ENCODE results near the gene PTPRK.
"Not testable (repeated sequence)": the region's sequence is repeated elsewhere in the genome, so short reads cannot be mapped to it uniquely, and the experiment has no call there.

PTPRK gene

DNA sequence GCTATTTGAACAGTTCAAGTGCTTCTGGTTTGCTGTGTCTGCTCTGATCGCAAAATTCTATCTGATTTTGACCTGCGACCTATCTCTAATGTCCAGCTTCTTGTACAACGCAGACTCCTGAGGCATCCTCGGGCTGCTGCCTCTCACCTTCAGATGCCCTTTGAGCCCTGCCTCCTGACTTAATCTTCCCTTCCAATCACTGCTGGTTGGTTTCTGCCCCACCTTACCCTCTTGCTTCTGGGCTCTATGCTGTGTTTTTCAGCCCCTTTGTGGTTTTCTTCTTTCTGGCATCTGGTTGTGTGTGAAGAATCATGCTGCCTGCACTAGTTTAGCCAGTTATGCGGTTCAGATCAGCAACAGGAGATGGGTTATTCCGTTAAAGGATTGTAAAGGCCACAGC, 488.4 kb downstream of the PTPRK start:
- DNase-seq (ENCODE audit: low read depth, low spot score): no peak

DNA sequence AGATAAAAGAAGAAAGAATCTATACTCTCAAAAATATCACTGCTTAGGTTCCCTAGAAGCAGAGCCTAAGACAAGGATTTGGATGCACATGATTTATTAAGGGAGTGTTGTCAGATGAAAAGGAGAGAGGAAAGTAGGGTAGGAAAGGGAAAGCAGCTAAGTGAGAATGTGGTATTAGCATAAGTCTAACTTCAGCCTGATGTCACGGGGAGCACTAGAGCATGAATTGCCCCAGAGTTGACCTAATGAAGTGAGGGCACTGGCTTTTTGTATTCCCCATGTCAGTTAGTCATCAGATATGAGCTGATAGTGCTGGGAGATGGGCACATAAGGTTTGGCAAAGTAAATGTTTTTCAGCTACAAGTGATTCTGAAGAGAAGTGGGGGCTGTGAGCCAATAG, 490.6 kb downstream of the PTPRK start:
- DNase-seq (ENCODE audit: low read depth, low spot score): no peak

DNA sequence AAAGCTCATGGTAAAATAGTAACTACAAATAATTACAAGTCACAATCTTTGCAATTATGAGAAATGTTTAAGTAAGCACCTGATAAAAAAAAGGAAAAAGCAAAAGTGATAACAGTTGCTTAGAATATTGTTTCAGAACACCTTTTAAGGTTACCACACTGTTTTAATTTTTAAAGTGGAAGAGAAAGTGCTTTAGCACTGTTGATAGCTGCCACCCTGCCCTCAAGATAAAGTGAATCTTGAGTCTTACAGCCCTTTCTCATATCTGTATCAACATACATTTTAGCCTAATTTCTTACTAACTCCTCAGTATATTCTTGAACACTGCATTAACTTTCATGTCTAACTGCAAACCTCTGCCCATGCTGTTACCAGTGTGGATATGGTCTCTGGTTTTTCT, 492.2 kb downstream of the PTPRK start:
- no peak for DNase-seq (ENCODE audit: low read depth, low spot score)

DNA sequence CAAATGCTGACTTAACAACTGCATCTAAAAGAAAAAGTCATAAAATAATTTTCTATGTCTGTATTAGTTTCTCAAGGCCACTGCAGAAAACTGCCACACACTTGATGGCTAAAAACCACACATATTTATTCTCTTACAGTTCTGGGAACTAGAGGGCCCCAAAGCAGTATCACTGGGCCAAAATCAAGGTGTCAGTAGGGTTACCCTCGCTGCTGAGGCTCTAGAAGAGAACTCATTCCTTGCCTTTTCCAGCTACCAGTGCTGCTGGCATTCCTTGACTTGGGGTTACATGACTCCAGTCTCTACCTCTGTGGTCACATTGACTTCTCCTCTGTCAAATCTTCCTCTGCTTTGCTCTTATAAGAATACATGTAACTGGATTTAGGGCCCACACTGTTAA, 494.9 kb downstream of the PTPRK start:
- DNase-seq (ENCODE audit: low read depth, low spot score): no peak

DNA sequence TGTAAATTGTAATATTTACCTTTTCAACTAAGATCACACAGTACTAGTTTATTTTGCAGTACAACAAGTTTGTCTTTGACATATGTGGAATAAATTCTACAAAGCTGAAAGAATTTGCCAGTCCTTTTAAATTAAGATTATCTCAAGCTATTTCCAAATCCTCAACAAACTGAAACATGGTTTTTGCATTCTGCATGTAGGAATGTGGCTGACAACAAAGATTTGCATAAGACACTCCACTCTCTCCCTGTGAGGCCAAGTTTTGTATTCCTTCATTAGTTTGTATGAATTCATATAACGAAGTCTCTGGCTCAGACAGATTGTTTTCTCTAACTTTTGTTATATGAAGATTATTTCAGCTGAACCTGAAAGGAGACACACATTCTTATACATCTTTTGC, 495.4 kb downstream of the PTPRK start:
- DNase-seq (ENCODE audit: low read depth, low spot score): no peak

DNA sequence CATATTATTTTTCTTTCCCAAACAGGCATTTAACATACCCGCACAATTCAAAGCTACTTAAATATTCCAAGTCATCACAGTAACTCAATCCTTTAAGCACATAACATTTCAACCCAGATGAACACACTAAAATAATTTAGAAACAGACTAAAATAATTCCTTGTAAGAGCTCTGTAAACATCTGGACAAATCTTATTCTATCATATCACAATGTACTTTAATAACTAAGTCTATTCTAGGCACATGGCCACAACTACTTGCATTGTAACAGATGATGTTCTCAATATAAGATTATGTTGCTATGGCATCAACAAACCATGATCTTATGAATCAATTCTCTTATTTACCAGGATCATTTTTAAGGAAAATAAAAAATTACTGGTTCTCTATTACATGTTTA, 496.4 kb downstream of the PTPRK start:
- DNase-seq (ENCODE audit: low read depth, low spot score): no peak

DNA sequence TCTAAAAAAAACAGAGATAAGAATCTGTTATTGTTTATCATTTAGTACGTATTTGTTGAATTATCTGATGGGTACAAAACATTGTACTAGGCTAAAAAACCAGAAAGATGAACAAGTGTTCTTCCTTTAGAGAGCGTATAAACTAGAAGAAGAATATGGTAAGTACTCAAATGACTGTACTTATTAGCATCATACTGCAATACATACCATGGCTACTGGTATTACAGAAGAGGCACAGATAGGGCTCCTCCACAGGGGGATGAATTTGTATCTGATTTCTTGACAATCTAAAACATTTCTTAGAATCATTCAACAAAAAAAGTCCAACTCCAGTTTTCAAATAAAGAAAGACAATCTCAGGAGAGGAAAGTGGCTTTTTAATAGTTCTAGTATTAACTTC, 501.6 kb downstream of the PTPRK start:
- DNase-seq (ENCODE audit: low read depth, low spot score): no peak

DNA sequence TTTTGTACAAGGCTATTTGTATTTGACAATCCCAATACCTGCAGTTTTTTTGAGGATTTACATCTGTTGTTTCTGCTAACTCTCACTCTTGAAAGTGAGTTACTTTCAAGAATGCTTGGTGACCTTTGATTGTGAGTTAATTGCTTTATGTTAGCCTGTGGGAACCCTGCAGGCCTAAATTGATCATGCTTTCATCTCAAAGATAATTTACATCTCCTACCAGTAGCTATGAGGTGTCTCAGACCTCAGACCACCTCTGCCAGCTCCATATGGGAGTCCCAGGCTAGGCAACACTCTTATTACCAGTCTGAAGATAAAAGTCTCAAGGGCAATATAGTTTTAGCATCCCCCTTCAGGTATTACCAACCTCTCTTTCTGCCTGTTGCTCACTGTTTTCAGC, 503.1 kb downstream of the PTPRK start:
- DNase-seq (ENCODE audit: low read depth, low spot score): no peak

DNA sequence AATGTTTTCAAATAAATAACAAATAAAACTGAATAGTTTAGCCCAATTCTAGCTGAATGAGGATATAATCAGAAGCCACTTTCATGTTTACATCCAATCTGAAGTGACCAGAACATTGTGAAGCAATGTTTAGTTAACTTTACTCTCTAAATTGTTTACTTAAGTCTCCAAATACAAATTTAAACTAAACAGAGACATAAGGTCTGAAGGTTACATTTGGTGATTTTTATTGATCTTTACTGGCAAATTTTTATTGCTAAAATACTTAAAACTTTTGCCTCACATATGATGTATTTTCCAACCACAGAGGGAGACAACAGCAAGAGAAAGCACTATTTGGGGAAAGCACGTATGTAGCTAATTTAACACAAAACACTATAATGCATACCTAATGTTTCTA, 512.7 kb downstream of the PTPRK start:
- no peak for DNase-seq (ENCODE audit: low read depth, low spot score)

DNA sequence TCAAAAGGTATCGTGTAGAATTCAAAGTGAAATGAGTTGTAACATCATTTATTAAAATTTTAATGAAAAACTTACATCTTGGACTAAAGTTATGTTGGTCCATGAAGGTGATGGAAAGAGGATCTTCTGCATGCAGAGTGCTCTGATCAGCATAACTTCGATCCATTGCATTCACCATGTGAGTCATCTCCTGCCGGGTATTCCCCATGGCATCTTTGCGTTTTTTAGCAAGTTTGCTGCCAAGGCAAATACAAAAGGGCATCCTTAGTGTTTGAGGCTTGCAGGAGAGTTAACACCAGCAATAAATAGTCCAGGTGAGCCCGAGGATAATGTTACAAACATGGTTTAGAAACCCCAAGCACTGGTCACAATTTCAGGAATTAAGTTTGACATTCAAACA, 515.4 kb downstream of the PTPRK start:
- no peak for DNase-seq (ENCODE audit: low read depth, low spot score)

DNA sequence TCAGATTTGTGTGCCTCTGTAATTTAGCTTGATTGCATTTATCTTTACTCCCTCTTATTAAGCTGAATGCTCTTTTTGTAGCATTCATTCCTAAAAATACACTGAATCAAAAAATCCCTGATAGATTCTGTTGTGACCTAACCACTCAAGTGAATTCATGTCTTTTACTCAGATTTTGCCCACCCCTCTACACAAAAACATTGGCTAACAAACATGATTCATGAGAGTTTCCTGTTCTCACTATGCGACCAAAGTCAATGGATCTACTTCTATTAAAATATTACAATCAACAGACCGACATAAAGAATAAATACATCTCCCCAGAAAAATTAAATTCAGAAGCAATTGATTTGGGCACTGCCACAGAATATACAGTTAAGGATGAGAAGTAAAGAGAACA, 520.0 kb downstream of the PTPRK start:
- DNase-seq (ENCODE audit: low read depth, low spot score): no peak

DNA sequence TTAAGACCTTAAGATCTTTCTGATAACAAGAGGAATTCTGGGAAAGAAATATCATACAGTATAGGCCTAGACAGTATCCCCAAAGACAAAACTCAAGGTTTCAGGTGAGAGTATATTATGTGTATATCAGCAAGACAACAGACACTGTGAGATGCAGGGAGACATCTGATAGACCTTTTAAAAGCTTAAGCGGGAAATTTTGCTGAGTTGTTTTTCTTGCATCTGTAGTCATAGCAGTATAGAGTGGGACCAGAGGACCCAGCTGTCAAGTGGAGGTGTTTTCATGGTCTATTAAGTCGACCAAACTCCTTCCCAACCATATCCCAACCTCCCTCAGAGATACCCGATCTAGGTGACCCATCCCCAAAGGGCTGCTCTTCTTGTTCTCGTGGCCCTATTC, 521.4 kb downstream of the PTPRK start:
- DNase-seq (ENCODE audit: low read depth, low spot score): no peak

DNA sequence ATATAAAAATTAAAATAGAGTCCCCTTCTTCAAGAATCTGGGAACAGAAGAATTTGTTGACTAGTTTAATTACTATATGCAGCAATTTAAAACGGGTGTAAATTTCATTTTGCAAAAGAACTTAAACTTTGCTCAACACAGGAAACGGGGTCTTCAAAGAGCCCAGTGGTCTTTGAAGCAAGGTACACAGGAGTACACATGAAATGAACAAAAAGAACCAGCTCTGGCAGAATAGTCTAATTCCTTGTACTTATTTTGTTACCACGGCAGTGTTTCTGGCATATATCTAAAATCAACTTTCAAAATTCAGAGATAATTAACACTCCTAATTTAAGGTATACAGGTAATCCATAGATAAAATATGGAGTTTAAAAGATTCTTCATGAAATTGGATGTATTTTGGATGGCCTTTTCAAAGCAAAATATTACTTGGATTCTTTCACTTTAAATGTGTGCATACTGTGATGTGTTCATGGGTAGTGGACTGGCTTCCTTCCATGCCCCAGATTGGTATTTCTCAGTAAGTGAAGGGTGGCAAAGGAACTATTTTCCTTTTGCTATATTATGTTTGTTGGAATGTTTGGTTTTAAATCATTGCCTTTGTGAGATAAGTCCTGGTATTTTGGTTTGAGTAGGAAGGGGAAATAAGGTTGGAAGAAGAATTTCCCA, 522.8 kb downstream of the PTPRK start:
- no peak for DNase-seq (ENCODE audit: low read depth, low spot score)

DNA sequence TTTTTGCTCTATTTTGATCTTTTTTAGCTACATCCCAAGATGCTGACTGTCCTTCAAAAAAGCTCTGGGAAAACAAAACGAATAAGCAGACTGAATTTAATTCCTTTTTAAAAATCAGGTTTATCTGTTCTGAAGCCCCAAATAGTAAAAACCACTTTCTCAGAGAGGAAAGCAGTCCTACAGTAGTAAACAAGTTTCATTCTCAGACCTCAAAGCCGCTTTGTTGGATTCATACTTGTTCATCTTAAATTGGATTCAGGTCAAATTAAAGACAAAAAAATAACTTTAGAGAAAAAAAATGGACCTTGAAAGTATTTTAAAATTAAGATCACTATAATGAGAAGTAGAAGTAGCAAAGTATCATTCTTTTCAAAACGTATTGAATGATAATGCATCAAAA, 523.5 kb downstream of the PTPRK start:
- no peak for DNase-seq (ENCODE audit: low read depth, low spot score)

DNA sequence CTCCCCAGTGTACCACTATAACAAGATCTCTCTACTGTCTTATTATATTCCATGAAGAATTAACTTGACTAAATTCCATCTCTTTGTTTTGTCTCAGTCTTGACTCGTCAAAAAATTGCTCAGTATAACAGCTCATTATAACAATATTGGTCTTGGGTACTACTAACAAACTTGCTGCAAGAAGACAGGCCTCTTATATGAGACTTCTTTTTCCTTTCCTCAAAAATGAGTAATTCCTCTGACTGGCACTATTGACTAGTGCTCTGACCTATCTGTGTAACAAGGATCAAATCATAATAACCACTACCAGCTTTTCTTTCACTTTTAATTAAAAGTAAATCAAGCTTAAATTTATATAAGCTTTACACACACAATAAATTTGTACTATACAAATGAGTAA, 528.3 kb downstream of the PTPRK start:
- no peak for DNase-seq (ENCODE audit: low read depth, low spot score)

DNA sequence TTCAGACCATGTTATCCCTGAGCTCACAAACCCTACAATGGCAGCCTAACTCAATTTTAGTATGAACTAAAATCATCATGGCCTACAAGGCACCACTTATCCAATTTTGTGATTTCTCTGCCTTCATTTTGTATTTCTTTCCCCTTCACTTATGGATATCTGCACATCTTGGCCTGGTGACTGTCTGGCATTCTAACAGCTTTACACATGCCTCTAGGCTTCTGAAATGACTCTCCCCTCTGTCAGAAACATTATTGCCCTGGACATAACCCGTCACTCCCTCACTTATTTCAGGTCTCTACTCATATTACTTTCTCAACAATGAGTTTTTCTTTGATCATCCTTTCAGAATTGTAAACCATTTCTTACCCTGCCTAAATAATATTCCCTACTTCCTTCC, 530.3 kb downstream of the PTPRK start:
- no peak for DNase-seq (ENCODE audit: low read depth, low spot score)

DNA sequence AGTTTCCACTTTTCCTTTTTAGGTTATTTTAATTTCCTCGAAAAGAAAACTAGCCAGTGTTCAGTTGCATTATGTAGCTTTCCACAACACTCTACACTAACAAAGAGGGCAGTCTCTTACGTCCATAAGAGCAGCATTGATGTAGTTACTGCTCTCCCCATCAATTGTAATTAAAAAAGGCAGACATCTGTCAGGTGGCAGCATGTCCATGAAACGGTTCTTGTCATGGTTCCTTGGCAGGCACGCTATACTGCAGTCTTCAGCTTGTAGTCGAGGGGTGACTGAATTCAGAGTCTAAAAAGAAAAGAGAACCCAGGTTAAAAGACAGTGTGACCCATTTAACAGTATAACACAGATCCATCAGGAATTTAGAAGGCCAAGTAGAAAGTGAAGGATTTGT, 539.4 kb downstream of the PTPRK start:
- DNase-seq (ENCODE audit: low read depth, low spot score): no peak

DNA sequence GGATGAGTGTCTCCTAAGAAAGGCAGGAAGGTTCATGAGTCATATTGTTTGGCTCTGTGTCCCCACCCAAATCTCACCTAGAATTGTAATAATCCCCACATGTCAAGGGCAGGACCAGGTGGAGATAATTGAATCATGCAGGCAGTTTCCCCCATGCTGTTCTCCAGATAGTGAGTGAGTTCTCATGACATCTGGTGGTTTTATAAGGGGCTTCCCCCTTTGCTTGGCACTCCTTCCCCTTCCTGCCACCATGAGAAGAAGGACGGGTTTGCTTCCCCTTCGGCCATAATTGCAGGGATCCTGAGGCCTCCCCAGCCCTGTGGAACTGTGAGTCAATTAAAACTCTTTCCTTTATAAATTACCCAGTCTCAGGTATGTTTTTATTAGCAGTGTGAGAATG, 542.2 kb downstream of the PTPRK start:
- DNase-seq (ENCODE audit: low read depth, low spot score): not testable (repeated sequence)

DNA sequence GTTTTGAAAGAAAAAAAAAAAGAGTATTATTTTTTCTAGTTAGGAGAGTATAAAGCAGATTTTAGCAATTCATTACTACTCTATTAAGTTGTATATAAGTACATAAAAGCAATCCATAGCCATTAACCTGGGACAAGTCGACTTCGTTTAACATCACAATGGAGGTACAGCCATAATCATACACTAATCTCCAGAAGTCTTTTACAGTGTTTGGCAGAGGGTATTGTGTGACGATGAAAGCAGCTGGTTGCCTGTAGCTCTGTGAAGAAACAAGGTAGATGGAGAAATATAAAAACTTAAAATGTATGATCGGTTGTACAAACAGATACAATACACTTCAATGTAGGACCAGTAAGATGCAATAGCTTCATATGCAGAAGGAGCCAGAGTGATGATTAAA, 543.6 kb downstream of the PTPRK start:
- no peak for DNase-seq (ENCODE audit: low read depth, low spot score)

DNA sequence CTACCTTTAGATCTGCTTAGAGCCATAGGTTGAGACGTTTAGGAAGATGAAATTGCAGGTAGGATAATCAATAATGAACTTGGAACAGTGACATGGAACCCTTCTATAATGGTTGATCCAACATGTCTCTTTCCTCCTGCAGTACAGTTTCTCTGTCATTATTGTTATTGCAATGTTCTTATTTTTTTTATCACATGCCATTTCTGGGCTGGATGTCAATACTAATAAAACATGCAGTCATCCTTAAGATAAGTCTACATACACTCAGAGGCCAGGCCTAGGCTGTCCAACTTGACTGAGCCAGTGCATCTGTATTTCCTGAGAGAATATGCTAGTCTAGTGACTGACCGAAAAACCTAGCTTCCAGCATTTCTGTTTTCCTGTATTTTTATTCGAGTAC, 544.3 kb downstream of the PTPRK start:
- no peak for DNase-seq (ENCODE audit: low read depth, low spot score)

DNA sequence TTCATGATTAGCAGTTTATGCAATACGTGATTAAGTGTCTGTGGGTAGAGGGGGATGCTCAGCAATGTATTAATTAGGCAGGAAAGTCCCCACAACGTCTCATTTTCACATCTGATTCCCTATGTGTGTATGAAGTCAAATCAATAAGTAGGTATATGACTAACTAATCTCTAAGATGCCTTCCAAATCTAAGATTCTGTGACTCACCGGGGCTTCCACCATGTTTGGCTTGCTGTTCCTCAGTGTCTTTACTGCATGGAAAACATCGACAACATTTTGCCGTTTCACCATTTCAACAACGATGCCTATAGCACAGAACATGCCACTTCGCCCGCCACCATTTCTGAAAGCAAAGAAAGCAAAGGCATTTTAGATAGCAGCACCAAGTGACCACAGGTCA, 547.6 kb downstream of the PTPRK start:
- DNase-seq (ENCODE audit: low read depth, low spot score): no peak

DNA sequence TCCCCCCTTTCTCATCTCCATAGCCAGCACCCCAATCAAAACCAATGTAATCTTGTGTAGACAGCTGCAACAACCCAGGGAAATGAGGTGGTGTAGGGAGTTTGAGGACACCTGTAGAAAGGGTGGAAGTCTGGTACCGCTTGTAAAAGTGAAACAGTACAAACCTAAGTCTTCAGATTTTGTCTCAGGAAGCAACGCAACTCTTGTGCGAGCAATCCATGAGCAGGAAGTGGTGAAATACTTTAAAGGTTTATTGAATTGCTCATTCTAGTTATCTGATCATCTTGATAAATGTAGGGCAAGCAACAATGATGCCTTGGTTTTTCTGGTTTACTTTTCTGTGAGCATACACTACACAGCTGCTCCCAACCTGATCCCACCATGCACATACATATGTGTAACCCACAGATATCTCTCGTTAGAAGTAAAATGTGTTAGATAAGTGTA, 548.4 kb downstream of the PTPRK start:
- DNase-seq (ENCODE audit: low read depth, low spot score): no peak

DNA sequence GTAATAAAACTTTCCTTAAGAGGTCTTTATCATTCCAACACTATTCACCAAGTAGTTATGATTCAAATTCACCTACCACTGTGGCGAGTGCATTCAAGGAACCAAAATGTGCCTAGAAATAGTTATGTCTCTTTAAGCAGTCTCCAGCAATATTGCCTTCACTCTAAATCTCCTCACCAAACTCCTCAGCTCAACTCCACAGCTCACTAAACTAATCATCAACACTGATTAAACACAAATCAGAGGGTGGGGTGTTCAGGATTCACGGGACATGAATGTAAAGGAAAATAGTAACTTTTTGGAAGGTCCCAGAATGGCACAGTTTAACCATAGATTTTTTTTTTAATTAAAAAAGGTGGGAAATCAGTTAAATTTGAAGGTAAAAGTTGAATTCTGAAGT, 549.0 kb downstream of the PTPRK start:
- DNase-seq (ENCODE audit: low read depth, low spot score): no peak

DNA sequence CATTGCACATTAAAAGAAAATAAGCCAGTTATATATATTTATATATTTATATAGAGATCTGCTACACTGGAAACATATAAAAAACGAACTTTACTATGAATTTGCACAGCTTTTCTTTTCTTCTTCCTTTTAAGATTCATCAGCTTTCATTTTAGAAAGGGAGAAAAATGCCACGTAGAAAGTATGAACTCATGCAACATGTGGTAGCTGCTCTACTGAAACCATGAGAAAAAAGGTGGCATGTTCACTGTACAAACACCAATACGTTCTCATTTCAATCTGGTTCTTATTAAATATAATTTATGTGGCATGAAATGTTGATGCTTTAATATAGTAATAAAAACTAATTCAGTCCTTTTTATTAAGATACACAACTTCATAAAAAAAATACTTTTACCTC, 550.7 kb downstream of the PTPRK start:
- no peak for DNase-seq (ENCODE audit: low read depth, low spot score)

Measured in smooth muscle cell of the brain vasculature (primary cell).